Vagina (tissue), 2 donors: ENCODE data around the gene SLC25A34. TPM values are rescaled to one million over a fixed set of nuclear protein-coding genes. Genes with fewer than 3 reads are reported as not detected.

Experiments
- DNase-seq, 2 donors: peaks; one replicate each; pipeline ENCODE4 v3.0.0-alpha.2; 2017; ENCODE audit errors: extremely low spot score in 2 of 2
- H3K27ac ChIP-seq: fragments of 200-600 bp; sonication (generic); one replicate; pipeline ENCODE4 v1.5.1; 2019
- H3K27me3 ChIP-seq: fragments of 200-600 bp; sonication (generic); one replicate; pipeline ENCODE4 v1.5.1; 2019
- H3K36me3 ChIP-seq, 2 donors: fragments of 200-600 bp; sonication (generic); one replicate each; pipeline ENCODE4 v1.5.1; 2017 to 2019
- H3K4me1 ChIP-seq: fragments of 200-600 bp; sonication (generic); one replicate; pipeline ENCODE4 v1.5.1; 2019
- H3K4me3 ChIP-seq, 2 donors: fragments of 200-600 bp; sonication (generic); 1 replicate in 1 of 2; 2 replicates in 1 of 2; pipeline ENCODE4 v1.5.1; 2016 to 2019
- H3K9me3 ChIP-seq: fragments of 200-600 bp; sonication (generic); one replicate; pipeline ENCODE4 v1.5.1; 2019
- POLR2A ChIP-seq, 2 donors: fragments of 450-650 bp; IDR thresholded peaks; one replicate each; pipeline ENCODE4 v1.6.1; 2017; ENCODE audit warnings: antibody characterized with exemption in 2 of 2, mild to moderate bottlenecking in 2 of 2, moderate library complexity in 2 of 2
- POLR2AphosphoS5 ChIP-seq, 2 donors: sonication (generic); formaldehyde crosslinking; IDR thresholded peaks; one replicate each; pipeline ENCODE4 v1.9.0; 2017; ENCODE audit warnings: antibody characterized with exemption in 2 of 2, mild to moderate bottlenecking in 2 of 2, low read depth in 1 of 2; ENCODE audit not compliant: insufficient read depth in 1 of 2
- intact Hi-C: fragments of 100-400 bp; cut with DNase I; formaldehyde crosslinking; loops from one replicate; pipeline ENCODE4 v1.15.1; 2023
- total RNA-seq: library from RNA; depleted of rRNA; stranded (reverse); fragments of >200 nt; gene quantifications from one replicate; pipeline ENCODE4 v1.2.3, GENCODE V29; 2016
- TF ChIP-seq, protein P1 (sequence below), 3 experiments: fragments of 450-650 bp in 2 of 3; fragments of 200-600 bp in 1 of 3; sonication (generic) in 1 of 3; IDR thresholded peaks; one replicate each; pipeline ENCODE4 v1.5.1; 2017 to 2019; ENCODE audit warnings: antibody characterized with exemption in 3 of 3, mild to moderate bottlenecking in 2 of 3, moderate library complexity in 2 of 3

SLC25A34 gene
- total RNA-seq, 1 donor from 2014 or later: 3.2 TPM

DNA sequence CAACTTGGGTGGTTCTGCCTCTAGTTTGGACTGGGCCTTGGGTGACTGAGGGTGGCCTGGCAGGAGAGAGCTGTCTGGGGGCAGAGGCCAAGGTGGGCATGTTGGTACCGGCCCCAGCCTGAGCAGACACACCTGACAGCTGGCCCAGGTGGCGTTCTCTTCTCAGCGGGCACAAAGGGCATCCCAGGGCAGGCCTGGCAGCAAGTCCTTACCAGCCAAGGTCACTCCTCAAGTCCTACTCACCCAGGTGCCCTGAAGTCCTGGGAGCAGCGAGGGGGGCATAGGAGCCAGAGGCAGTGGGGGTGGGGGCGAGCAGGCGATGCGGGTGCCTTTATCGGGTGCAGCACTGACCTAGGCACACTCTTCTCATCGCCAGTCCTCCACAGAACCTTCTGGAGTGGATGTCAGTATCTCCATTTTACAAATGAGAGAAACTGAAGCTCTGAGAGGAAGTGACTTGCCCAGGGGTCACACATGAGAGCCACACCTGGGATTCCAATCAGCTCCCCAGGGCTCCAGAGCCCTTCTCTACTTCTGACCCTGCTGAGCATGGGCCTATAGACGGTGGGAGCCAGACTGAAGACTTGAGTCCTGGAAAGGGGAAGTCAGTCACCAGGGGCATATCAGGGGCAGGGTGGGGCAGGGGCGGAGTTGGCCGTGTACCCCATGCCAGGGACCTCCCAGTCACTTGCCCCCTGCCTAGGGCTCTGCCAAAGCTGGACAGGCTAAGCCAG, 587 bp upstream of the SLC25A34 start:
- peaks cover 0 to 40% of the 10 kb centered on the region in 2 donors for H3K36me3 ChIP-seq
- intact Hi-C loops: loop anchor here (2.0 kb wide), 1 partner anchor 63 kb away; no protein-coding TSS in a partner anchor
- TF ChIP-seq POLR2AphosphoS5 (IDR thresholded peaks at IDR 0.05; ENCODE audit: insufficient read depth in 1 of 2, low read depth in 1 of 2) (no peak), POLR2A (IDR thresholded peaks at IDR 0.05) (no peak)
- TF ChIP-seq, protein P1, sequence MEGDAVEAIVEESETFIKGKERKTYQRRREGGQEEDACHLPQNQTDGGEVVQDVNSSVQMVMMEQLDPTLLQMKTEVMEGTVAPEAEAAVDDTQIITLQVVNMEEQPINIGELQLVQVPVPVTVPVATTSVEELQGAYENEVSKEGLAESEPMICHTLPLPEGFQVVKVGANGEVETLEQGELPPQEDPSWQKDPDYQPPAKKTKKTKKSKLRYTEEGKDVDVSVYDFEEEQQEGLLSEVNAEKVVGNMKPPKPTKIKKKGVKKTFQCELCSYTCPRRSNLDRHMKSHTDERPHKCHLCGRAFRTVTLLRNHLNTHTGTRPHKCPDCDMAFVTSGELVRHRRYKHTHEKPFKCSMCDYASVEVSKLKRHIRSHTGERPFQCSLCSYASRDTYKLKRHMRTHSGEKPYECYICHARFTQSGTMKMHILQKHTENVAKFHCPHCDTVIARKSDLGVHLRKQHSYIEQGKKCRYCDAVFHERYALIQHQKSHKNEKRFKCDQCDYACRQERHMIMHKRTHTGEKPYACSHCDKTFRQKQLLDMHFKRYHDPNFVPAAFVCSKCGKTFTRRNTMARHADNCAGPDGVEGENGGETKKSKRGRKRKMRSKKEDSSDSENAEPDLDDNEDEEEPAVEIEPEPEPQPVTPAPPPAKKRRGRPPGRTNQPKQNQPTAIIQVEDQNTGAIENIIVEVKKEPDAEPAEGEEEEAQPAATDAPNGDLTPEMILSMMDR (IDR thresholded peaks at IDR 0.05): no peak
- H3K27ac ChIP-seq: peak overlapping the region; percentile 40
- no peak for DNase-seq
- no peak overlapping the region for H3K4me3 ChIP-seq
- peaks cover 29% of the 10 kb centered on the region for H3K4me1 ChIP-seq
- no peaks in the 10 kb centered on the region for H3K9me3 ChIP-seq
- H3K27me3 ChIP-seq: no peaks in the 10 kb centered on the region

DNA sequence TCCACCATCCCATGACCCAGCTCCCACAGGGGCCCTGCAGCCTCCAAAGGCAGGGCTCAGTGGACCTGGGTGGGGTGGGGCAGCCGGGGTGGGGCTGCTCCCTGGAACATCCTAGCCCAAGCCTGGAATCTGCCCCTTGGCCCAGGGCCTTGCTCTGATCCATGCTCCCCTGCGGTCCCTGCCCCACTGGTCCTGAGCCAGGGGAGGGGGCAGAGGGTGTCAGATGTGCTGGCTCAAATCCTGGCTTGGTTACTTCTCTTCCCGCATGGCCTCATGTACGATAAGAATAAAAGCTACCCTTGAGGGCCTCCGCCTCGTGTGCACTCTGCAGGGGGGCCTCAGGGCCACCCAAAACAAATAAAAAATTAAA, 819 bp downstream of the SLC25A34 start:
- TF ChIP-seq POLR2AphosphoS5 (IDR thresholded peaks at IDR 0.05; ENCODE audit: insufficient read depth in 1 of 2, low read depth in 1 of 2) (no peak), POLR2A (IDR thresholded peaks at IDR 0.05) (no peak)
- TF ChIP-seq, protein P1 (IDR thresholded peaks at IDR 0.05): no peak
- no peak for DNase-seq
- Histone ChIP-seq H3K27me3 (no peaks in the 10 kb centered on the region), H3K36me3 (peaks cover 0 to 27% of the 10 kb centered on the region in 2 donors), H3K4me1 (peaks cover 38% of the 10 kb centered on the region), H3K9me3 (no peaks in the 10 kb centered on the region), H3K4me3 (no peak overlapping the region), H3K27ac (peak overlapping the region; percentile 40)
- intact Hi-C loops: no loop called here

DNA sequence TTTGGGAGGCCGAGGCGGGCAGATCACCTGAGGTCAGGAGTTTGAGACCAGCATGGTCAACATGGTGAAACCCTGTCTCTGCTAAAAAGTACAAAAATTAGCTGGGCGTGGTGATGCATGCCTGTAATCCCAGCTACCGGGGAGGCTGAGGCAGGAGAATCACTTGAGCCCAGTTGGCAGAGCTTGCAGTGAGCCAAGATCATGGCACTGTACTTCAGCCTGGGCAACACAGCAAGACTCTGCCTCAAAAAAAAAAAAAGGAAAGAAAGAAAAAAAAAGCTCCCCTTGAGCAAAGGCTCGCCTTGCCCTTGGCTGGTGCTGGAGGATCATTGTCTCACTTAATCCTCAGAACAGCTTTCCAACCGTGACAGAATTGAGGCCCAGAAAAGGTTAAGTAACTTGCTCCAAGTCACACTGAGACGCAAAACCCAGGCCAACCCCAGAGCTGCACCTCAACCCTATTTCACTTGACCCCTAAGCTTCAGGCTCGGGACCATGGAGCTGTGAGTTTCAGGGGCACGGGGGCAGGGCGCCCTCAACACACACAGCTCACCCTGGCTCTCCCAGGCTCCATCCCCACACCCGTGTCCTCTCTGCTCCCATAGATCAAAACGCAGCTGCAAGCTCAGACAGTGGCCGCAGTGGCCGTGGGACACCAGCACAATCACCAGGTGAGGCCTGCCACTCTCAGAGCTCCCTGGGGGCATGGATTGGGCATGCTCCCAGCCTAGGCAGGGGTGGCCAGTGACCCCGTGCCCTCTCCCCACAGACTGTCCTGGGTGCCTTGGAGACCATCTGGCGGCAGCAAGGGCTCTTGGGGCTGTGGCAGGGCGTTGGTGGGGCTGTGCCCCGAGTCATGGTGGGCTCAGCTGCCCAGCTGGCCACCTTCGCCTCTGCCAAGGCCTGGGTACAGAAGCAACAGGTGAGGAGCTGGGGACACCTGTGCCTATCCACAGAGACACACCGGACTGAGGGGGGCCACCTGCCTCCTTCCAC, 1.6 kb downstream of the SLC25A34 start:
- no peak overlapping the region for H3K4me3 ChIP-seq
- H3K27ac ChIP-seq: peak overlapping the region; percentile 40
- TF ChIP-seq, protein P1 (IDR thresholded peaks at IDR 0.05): no peak
- TF ChIP-seq POLR2A (IDR thresholded peaks at IDR 0.05) (no peak), POLR2AphosphoS5 (IDR thresholded peaks at IDR 0.05; ENCODE audit: insufficient read depth in 1 of 2, low read depth in 1 of 2) (no peak)
- no peaks in the 10 kb centered on the region for H3K27me3 ChIP-seq
- DNase-seq: no peak
- peaks cover 38% of the 10 kb centered on the region for H3K4me1 ChIP-seq
- intact Hi-C loops: no loop called here
- no peaks in the 10 kb centered on the region for H3K9me3 ChIP-seq
- peaks cover 0 to 19% of the 10 kb centered on the region in 2 donors for H3K36me3 ChIP-seq

DNA sequence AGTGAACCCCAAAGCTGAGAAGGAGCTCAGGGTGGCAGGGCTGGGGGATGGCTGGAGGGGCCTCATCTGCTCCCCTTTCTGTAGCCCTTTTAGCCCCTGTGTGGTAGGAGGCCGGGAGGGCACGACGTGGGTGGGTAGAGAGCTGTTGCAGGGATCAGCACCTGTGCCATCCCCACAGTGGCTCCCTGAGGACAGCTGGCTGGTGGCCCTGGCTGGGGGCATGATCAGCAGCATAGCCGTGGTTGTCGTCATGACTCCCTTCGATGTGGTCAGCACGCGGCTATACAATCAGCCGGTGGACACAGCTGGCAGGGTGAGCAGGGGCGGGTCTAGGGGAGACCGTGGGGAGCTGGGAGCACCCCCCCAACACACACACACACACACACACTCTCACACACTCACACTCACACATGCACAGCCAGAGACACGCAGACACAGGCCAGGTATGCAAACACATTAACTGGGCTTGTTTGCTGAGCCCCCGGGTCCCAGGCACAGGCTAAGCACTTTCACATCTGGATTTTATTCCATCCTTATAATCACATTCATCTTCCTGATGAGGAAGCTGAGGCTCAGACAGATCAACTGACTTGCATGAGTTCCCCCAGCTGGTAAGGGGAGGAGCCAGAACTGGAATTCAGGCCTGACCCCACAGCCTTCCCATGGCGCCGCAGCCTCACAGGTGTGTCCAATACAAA, 2.5 kb downstream of the SLC25A34 start:
- Histone ChIP-seq H3K27me3 (no peaks in the 10 kb centered on the region), H3K4me3 (no peak overlapping the region), H3K27ac (no peak overlapping the region), H3K4me1 (peaks cover 38% of the 10 kb centered on the region), H3K36me3 (peaks cover 0 to 10% of the 10 kb centered on the region in 2 donors), H3K9me3 (no peaks in the 10 kb centered on the region)
- no peak for TF ChIP-seq POLR2A (IDR thresholded peaks at IDR 0.05)
- no peak for TF ChIP-seq POLR2AphosphoS5 (IDR thresholded peaks at IDR 0.05; ENCODE audit: insufficient read depth in 1 of 2, low read depth in 1 of 2)
- TF ChIP-seq, protein P1 (IDR thresholded peaks at IDR 0.05): no peak
- intact Hi-C loops: no loop called here
- DNase-seq: no peak
